ENCODE measurements around the gene DUSP10. TPM values are rescaled to one million over a fixed set of nuclear protein-coding genes. Genes with fewer than 3 reads are reported as not detected.

DUSP10 gene
- total and polyA plus RNA-seq, 2 of the 13 experiments (the other 11 are each of a cell fraction or from before 2014, with no cell fraction given) = 2.1 to 4.4 TPM

GRCh38 chr1:221716713-221717484 is 25.0 kb downstream of the DUSP10 start (continued):
- TF ChIP-seq ZNF17 (CRISPR knock-in tag; IDR thresholded peaks at IDR 0.05) = no peak
- no peak for TF ChIP-seq AFF4 (CRISPR knock-in tag; IDR thresholded peaks at IDR 0.05)
- TF ChIP-seq, protein P1, sequence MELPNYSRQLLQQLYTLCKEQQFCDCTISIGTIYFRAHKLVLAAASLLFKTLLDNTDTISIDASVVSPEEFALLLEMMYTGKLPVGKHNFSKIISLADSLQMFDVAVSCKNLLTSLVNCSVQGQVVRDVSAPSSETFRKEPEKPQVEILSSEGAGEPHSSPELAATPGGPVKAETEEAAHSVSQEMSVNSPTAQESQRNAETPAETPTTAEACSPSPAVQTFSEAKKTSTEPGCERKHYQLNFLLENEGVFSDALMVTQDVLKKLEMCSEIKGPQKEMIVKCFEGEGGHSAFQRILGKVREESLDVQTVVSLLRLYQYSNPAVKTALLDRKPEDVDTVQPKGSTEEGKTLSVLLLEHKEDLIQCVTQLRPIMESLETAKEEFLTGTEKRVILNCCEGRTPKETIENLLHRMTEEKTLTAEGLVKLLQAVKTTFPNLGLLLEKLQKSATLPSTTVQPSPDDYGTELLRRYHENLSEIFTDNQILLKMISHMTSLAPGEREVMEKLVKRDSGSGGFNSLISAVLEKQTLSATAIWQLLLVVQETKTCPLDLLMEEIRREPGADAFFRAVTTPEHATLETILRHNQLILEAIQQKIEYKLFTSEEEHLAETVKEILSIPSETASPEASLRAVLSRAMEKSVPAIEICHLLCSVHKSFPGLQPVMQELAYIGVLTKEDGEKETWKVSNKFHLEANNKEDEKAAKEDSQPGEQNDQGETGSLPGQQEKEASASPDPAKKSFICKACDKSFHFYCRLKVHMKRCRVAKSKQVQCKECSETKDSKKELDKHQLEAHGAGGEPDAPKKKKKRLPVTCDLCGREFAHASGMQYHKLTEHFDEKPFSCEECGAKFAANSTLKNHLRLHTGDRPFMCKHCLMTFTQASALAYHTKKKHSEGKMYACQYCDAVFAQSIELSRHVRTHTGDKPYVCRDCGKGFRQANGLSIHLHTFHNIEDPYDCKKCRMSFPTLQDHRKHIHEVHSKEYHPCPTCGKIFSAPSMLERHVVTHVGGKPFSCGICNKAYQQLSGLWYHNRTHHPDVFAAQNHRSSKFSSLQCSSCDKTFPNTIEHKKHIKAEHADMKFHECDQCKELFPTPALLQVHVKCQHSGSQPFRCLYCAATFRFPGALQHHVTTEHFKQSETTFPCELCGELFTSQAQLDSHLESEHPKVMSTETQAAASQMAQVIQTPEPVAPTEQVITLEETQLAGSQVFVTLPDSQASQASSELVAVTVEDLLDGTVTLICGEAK (IDR thresholded peaks at IDR 0.05) = no peak
- TF ChIP-seq, protein P1 (CRISPR knock-in tag; IDR thresholded peaks at IDR 0.05) = no peak
- TF ChIP-seq HMGXB4 (CRISPR knock-in tag; IDR thresholded peaks at IDR 0.05; ENCODE audit: borderline replicate concordance in 1 of 2, low read depth in 1 of 2) = 0 out of 4 replicates have a peak, but pooled peaks of 1 of the 2 experiments have one; percentile 19
- TF ChIP-seq ZEB1 (IDR thresholded peaks at IDR 0.05; ENCODE audit: insufficient replicate concordance, low read depth) = peak; percentile 62
- TF ChIP-seq ZFP90 (CRISPR knock-in tag; IDR thresholded peaks at IDR 0.05; ENCODE audit: borderline replicate concordance) = no peak
- no peak for TF ChIP-seq TOE1 (CRISPR knock-in tag; IDR thresholded peaks at IDR 0.05)
- TF ChIP-seq ZNF576 (CRISPR knock-in tag; IDR thresholded peaks at IDR 0.05) = no peak
